ENCODE results near the gene ATOH8. TPM values are rescaled to one million over a fixed set of nuclear protein-coding genes. Genes with fewer than 3 reads are reported as not detected.

The ATOH8 gene
- total RNA-seq, 1 experiment from 2014 or later = 129 TPM

DNA sequence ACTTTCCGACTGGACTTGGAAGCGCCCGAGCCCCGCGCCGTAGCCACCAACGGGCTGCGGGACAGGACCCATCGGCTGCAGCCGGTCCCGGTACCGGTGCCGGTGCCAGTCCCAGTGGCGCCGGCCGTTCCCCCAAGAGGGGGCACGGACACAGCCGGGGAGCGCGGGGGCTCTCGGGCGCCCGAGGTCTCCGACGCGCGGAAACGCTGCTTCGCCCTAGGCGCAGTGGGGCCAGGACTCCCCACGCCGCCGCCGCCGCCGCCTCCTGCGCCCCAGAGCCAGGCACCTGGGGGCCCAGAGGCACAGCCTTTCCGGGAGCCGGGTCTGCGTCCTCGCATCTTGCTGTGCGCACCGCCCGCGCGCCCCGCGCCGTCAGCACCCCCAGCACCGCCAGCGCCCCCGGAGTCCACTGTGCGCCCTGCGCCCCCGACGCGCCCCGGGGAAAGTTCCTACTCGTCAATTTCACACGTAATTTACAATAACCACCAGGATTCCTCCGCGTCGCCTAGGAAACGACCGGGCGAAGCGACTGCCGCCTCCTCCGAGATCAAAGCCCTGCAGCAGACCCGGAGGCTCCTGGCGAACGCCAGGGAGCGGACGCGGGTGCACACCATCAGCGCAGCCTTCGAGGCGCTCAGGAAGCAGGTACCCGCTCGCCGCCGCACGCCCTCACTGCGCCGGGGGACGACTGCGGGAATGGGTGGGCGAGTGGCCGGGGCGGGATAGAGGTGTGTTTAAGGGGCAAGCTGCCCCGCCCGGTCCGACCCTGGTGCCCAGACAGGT lies 713 bp downstream of the ATOH8 start:
- peak; percentile 69 for DNase-seq (ENCODE audit: low read depth)

DNA sequence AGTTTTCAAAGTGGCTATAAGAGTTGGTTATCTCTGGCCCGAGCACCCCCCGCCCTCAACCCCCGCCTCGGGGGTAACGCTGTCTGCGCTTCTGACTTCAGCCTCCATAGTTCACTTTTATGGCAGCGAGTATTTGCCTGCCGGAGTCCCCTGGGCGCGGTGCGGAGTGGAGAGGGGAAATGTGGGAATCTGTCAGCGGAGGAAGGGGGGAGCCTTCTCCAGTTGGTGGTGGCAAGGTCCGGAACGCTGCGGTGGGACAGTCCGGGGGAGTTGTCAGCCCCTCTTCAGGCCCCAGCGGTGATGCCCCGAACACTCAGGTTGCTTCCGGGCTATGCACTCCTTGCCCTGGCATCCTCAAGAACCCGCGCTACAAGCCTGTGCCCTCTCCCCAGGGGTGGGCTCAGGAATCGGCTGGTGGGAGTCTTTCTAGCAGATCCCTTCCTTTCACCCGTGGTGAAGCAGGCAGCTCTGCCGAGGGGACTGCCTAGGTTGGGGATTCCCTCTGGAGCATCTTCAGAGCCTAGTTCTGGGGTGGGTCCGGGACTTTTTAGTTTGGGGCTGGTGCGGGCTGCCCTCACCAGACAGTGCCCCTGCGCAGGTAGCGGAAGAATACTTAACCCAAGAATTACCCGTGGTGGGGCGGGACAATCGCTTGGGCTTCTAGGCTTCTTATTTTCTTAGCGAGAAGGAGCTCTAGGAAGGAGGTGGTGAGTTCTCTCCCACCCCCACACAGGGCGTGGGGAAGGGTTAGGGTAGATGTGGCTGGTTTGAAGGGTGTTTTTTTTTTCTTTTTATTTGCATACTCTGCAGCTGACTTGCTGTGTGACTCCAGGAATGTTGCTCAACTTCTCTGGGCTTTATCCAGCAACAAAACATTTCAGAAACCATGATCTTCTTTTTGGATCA lies 1.6 kb downstream of the ATOH8 start:
- DNase-seq (ENCODE audit: low read depth) = peak; percentile 75

DNA sequence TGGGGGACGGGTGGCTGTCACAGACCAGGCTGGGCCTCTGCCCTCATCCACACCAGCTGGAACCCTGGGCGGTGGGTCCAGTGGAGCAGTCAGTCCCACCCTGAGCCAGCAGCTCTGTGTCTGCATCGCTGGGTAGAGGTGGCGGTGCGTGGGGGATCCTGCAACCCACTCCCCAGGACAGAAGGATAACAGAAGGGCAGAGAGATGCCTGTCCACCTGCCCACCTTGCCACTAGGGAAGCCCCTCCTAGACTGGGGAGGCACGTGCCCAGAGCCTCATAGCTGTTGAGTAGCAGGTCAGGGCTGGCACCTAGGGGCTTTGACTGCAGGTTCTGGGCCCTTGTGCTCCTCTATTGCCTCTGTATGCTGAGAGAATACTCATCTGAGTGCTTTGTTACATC lies 2.4 kb downstream of the ATOH8 start:
- no peak for DNase-seq (ENCODE audit: low read depth)

DNA sequence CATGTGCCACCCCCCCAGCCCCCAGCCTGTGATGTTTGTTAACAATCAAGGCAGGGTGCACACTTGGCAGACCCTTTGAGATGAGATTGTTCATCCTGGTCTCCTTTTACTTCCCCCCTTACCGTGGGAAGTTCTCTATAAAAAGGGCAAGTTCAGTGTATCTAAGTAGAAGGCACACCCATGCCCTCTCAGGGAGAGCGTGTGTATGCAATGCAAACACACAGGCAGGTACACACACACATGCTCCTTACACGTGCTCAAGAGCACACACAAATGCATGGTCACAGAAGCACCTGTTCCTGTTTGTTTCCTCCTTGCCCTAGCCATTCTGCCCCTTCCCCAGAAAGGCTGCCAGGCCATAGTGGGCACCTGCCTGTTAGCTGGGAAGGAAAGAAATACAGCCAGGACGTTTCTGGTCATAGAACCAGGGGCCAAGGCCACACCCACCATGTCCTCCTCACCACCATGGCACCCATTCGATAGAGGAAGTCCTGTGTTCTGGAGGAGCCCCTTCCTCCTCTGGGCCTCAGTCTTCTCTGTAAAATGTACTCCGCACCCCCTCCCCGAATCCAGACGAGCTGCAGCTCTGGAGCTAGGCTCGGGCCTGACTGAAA lies 3.1 kb downstream of the ATOH8 start:
- no peak for DNase-seq (ENCODE audit: low read depth)

DNA sequence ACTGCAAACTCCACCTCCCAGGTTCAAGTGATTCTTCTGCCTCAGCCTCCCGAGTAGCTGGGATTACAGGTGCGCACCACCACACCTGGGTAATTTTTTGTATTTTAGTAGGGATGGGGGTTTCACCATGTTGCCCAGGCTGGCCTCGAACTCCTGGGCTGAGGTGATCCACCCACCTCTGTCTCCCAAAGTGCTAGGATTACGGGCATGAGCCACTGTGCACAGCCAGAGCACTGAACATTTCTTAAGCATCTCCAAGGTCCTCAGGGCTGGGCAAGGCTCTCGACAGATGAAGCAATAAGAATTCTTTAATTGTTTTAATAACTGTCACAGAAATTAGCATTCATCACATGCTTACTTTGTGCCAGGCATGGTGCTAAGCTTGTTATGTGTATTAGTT lies 4.1 kb downstream of the ATOH8 start:
- DNase-seq (ENCODE audit: low read depth) = no peak

DNA sequence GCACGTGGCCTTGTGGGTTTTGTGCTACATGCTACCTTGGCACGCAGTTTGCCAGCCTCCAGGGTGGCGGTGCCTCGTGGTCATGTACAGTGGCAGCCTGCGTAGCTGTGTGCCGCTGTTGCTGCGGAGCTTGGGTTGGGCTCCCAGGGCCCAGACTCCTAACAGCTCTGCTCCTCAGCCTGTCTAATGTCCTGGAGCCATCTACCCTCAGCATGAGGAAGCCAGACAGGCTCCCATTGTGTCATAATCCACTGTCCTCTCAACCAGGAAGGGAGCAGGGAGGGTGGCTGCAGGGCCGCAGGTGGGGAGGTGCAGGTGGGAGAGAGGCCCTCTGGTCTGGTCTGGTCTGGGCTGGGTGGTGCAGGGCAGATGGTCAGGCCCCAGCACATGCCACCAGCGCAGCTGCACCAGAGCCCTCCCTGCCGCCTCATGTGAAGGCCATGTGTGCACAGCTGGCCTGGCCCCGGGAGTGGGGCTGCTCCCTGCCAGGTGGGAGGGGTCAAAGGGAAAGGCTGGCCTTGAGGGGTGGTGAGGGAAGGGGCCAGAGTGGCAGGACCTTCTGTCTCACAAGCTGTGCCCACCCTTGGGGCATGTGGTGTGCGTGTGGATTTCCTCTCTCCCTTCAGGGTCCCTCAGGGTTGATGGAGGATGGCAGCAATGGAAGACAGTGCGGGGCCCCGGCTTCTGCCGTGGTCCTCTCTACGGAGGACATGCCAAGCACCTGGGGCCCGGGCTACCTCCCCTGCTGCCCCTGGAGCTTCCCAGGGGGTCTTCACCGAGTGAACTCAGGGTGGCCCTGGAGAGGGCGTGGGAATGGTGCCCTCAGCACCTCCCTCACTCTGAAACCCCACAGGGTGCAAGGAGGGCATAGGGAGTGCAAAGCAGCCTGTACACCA lies 4.8 kb downstream of the ATOH8 start:
- peak; percentile 68 for DNase-seq (ENCODE audit: low read depth)

DNA sequence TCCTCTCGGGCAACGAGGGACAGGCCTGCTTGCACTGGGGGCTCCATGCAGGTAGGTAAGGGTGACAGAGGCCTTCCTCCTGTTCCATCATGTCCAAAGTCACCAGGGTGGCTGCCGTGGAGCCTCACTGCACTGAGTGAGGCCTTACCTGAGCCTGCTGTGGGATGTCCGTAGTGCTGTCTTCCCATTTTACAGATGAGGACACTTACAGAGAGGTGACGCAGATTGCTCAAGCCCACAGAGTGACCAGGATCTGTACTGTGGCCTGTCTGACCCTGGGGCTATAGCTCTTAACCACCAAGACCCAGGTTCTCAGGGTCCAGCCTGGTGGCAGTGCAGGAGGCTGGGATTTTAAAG lies 5.4 kb downstream of the ATOH8 start:
- no peak for DNase-seq (ENCODE audit: low read depth)

DNA sequence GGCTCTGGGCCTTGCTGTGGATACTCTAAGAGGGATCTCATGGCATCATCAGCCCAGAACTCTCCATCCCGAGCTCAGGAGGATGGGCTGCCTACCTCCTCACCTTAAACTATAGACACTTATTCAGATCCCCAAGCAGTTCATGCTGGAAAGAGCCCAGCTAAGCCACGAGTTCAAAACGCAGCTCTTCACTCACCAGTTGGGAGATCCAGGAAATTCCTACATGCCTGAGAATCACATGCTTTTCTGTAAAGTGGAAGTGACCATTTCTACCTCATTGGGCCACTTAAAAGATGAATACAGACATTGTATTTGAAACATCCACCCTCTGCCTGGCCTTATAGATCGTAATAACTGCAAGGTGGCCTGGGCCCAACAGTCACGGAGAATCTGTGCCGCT lies 6.6 kb downstream of the ATOH8 start:
- DNase-seq (ENCODE audit: low read depth) = no peak

DNA sequence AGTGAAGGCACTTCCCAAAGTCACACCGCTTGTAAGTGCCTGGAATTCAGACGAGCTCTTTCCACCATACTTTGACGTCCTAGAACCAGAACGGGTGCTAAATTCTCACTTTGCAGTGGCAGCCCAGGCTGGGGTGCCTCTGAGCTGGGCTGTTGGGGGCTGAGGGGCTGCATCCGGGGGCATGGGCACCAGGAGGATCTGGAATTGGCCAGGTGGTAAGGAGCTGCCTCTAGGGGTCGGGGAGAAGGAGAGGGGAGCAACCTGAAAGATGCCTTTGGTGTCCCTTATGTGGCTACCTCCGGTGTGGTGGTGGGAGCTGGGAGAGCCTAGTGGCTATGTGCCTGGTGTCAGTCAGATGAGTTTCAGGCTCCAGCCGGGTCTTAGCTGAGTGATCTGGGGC lies 7.1 kb downstream of the ATOH8 start:
- DNase-seq (ENCODE audit: low read depth) = no peak

DNA sequence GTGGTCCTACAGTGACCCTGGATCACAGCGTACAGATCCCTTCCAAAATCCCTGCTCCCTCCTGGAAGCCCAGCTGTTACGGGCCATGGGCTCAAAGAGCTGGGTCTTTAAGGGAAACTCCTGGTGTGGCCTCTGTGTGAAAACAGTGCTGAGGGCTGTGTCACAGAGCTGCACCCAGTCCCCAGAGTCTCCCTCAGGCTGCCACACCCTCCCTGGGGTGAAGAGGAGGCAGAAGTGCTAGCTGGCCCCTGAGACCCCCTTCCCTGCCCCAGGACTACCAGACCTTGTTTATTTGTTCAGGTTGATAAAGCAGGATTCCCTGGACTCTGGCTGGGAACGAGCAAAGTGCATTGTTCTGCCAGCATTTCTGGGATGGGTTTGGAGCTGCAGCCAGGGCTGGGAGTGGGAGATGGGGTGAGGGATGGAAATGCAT lies 7.7 kb downstream of the ATOH8 start:
- DNase-seq (ENCODE audit: low read depth) = no peak

DNA sequence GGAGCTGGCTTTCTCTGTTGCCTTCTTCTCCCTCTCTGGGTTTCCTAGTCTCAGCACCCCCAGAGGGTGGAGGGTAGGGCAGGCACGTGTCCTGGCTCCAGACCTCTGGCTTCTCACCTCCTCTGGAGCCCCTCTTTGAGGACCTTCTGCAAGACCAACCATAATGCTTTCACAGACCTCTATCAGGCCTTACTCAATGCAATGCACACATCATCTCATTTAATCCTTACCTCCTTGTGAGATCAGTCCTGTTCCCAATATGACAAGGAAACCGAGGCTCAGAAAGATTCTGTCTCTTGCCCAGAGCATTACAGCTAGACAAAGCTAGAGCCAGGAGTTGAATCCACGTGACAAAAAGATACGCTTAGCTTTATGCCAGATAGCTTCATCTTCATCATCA lies 8.2 kb downstream of the ATOH8 start:
- DNase-seq (ENCODE audit: low read depth) = no peak

DNA sequence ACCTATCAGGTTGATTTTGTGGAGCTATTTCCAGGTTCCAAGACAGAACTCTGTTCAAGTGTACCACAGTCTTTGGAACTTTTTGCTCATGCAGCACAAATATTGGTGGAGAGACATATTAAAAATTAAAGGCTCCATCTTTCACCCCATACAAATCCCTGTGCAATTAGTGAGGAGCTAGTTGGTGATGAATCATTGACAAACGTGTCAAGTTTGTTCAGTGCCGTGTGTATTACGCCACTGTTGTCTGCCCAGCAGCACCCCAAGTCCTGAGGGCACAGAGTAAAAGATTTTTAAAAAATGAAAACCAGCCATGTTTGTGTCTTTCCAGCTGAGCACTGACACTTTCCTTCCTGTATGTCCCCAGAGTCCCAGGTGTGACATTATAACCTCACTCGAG lies 9.3 kb downstream of the ATOH8 start:
- DNase-seq (ENCODE audit: low read depth) = no peak

DNA sequence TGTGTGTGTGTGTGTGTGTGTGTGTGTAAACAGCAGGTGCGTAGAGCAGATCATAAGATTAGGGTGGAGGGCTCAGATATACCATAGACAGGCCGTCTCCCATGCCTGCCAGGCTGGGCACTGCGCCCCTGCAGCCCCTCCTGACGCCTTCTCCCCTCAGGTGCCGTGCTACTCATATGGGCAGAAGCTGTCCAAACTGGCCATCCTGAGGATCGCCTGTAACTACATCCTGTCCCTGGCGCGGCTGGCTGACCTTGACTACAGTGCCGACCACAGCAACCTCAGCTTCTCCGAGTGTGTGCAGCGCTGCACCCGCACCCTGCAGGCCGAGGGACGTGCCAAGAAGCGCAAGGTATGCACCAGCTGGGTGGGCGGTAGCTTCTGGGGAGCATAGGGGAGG lies 10.0 kb downstream of the ATOH8 start:
- no peak for DNase-seq (ENCODE audit: low read depth)

DNA sequence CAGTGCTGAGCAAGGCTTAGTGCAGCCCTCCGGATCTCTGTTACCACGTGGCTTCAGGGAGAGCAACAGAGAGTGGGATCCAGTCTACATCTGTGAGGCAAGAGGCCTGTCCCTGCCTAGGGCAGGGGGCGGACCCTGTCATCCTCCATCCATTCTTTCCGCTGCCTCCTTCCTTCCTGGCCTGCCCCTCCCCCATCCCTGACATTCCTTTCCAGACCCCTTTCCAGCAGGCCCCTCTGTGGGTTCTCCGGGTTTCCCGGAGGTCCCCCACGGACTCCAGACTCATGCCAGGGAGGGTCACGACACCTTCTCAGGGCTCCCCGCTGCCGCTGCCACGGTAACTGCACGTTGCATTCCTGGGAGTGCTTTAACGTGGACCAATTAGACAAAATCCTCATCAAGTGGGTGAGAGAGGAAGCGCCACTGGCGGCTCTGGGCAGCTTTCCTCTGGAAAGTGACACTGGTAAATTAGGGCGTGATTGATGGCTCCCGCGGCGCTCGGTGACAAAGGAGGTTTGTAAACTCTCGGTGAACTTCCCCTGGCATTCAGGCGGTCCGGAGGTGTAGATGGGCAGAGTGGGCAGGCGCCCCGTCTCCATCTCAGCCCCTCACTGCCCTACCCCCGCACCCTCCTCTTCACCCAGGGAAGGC lies 11.4 kb downstream of the ATOH8 start:
- DNase-seq (ENCODE audit: low read depth) = no peak

DNA sequence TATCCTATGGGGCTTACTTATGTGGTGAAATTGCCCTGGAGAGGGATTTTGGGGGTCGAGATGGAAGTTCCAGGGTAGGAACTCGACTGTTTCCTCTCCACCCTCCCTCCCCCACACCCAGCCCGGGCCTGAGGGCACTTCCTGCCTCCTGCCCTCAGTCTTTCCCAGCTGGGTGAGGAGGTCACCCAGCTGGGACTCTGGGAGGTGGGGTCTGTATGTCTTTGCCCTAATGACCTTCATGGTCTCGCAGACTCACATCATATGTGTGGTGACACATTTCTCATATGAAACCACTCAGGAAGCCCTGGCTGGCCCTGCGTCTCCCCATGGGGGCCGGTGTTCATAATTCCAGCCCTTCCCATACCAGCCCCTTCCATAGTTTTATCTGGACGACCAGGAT lies 12.4 kb downstream of the ATOH8 start:
- DNase-seq (ENCODE audit: low read depth) = no peak

DNA sequence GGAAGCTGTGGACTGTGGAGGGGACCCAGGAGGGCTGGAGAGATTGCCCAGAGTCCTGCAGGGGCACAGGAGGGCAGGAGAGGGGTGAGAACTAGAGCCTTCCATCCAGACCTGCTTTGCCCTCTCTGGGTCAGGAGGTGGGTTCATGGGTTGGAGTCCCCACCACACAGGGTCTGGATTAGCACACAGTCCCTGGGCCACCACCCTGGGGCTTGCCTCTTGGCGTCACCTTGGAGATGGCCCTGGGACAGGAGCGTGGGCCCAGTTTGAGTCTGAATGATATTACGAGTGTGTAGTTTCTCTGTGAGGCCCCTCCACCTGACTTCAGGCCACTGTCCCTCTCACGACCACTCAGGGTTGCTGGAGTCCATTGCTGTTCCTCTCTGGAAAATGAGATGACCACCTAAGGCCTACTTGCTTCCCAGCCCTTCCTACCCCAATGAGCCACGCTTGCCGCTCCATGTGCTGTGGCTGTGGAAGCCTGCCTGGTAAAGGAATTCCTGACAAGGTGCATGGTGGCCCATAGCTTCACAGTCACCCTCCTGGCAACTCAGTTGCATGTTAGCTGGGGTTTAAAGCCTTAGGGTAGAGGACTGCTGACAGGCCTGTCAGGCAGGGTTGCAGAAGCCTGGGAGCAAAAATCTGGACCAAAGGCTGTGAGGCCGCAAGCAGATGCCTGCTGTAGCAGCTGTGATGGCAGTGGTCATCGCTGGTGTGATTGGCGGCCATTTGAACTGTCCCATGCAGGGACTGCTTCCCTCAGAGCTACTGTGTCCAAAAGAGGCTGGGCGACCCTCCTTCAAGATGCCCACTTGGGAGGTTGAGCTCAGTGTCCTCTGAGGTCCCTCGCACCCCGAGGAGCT lies 14.2 kb downstream of the ATOH8 start:
- no peak for DNase-seq (ENCODE audit: low read depth)

DNA sequence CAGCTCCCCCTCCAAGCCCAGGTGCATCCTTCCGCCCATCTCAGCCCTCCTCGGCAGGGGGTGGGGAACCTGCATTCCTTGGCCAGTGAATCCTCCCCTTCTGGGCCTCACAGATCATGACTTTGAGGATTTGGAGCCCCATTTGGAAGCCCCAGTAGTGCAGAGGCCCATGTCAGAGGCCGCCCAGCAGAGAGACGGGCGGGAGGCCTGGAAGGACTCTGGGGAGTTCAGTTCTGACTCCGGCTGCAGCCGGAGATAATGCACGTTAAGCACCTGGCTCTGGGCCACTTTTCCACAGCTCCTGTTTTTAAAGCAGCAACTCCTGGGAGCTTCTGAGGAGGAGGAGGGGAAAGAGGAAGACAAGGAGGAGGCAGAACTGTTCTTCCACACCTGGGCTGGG lies 14.9 kb downstream of the ATOH8 start:
- DNase-seq (ENCODE audit: low read depth) = peak; percentile 74

DNA sequence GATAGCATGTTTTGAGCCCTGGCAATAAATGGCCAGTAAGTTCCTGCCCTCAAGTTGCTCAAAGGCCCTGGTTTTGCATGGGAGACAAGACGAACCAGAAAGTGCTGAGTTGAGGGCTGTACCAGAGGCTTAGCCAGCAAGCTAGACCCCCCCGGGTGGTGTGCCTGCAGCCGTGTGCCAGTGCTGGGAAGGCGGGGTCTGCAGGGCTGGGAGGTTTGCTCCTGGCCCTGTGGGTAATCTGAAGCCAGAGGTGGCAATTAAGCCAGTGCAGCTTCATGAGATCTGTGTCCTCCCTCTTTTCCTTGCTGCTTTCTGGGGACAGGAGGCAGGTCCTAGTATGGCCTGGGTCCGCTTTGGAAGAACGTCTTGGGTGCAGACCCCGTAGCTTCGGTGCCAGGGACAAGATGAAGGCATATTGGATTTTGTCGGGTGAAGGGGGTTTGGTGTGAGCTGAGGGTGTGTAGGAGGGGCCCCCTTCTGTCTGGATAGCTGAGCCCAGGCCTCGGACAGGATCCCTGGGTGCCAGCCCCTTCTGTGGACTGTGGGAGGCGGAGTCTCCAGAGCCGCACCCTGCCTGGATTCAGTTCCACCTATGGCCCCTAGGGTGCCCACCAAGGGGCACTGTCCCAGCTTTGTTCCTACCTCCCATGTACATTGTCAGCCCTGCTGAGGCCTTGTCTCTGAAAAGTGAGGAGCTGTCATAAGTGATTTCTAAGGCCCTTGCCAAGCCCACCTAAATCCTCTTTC lies 15.6 kb downstream of the ATOH8 start:
- DNase-seq (ENCODE audit: low read depth) = peak; percentile 82

DNA sequence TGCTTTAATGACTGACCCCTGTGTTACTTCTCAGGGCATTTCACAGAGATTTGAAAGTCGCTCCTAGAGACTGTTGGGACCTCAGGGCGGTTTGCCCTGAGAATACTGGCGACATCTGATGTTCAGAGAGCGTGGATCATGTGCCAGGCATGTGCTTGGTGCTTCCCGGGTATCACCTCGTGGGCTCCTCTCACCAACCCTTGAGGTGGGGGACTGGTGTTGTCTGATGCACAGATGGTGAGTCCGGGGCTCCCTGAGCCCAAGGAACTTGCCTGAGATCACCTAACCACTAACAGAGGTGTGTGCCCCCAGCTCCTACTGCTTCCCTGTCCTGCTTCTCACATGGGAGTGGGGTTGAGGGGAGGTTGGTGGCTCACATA lies 16.2 kb downstream of the ATOH8 start:
- DNase-seq (ENCODE audit: low read depth) = no peak

Data from LHCN-M2 (cell line).